Activated CD4-positive, alpha-beta memory T cell treated with anti-CD3 and anti-CD28 coated beads, Interleukin-2, amount 10 ng/mL, durations not matched to agents 7 days and 5 days (primary cell): ENCODE measurements around the gene LMO4. TPM values are rescaled to one million over a fixed set of nuclear protein-coding genes. Genes with fewer than 3 reads are reported as not detected.

Experiments
- CTCF ChIA-PET: fragments of 350-600 bp; sonication (Branson Sonifier 250); formaldehyde crosslinking; loops from one replicate; lab custom pipeline; 2021; ENCODE audit warnings: antibody characterized with exemption, inconsistent platforms; lab: Charles Lee
- POLR2A ChIA-PET: fragments of 350-600 bp; sonication (Branson Sonifier 250); formaldehyde crosslinking; loops from one replicate; lab custom pipeline; 2021; ENCODE audit warnings: antibody characterized with exemption; lab: Charles Lee
- DNase-seq: peaks from one replicate; pipeline ENCODE4 v3.0.0-alpha.2; 2020
- H3K27ac Mint-ChIP-seq: one replicate; pipeline ENCODE4 v1.8.0; 2021; ENCODE audit warnings: mild to moderate bottlenecking, mixed read lengths
- H3K27me3 Mint-ChIP-seq: one replicate; pipeline ENCODE4 v1.8.0; 2021; ENCODE audit warnings: mixed read lengths
- H3K36me3 Mint-ChIP-seq: one replicate; pipeline ENCODE4 v1.8.0; 2021; ENCODE audit warnings: low read depth, mixed read lengths
- H3K4me1 Mint-ChIP-seq: one replicate; pipeline ENCODE4 v1.8.0; 2021; ENCODE audit warnings: mixed read lengths
- H3K4me3 Mint-ChIP-seq: one replicate; pipeline ENCODE4 v1.8.0; 2021; ENCODE audit warnings: mild to moderate bottlenecking, mixed read lengths
- H3K9me3 Mint-ChIP-seq: one replicate; pipeline ENCODE4 v1.8.0; 2021; ENCODE audit warnings: mixed read lengths
- total RNA-seq, 2 experiments: library from RNA; stranded (reverse); gene quantifications; one replicate each; pipeline ENCODE4 v1.2.3, GENCODE V29; 2021

Gene LMO4, protein sequence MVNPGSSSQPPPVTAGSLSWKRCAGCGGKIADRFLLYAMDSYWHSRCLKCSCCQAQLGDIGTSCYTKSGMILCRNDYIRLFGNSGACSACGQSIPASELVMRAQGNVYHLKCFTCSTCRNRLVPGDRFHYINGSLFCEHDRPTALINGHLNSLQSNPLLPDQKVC
- total RNA-seq: 10 to 100 TPM; 52.8 to 54.3 TPM

DNA sequence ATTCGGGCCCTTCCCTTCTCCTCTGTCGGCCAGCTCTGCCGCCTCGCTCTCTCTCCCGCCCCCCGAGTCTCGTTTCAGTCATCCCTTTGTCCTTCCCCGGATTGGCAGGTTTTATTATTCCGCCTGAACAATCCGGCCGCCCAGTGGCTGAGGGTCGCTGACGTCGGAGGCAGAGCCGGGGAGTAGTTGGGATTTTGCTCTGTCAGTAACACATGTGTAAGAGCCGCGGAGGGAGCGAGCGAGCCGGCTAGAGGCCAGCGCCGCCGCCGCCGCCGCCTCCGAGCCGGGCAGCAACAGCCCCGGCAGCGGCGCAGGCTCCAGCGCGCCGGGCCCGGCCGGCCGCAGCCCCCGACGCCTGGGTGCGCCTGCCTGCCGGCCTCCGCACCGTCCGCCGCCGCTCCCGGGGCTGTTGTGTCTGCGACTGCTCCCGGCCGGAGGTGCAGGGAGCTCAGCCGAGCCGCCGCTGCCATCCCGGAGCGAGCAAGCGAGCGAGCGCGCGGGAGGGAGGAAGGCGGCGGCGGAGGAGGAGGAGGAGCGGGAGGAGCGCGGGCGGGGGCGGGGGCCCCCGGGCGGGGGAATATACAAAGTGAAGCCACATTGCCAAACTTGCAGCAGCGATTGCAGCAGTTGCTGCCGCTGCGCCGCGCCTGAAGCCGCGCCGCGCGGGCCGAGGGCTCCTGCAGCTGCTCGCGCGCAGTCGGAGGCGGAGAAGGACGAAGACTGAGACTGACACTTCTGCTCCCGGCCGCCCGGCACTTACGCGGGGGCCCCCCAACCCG is at the start of gene LMO4:
Gene LMO4, plus strand, starts transcription at position 609 of the 779 bp plus-strand sequence. CDS start 3,136 bp downstream, outside the sequence.
- ChIA-PET POLR2A (interaction anchor here (0.6 to 3.8 kb wide), 14 partner anchors 8 to 626 kb away, joined by 3 to 31 read pairs (median 4); partner anchors contain the start of genes HS2ST1, SELENOF and SH3GLB1), CTCF (interaction anchor here (1.0 to 1.6 kb wide), 2 partner anchors 76 to 625 kb away, joined by 4 to 5 read pairs; no protein-coding TSS in a partner anchor)
- H3K9me3 Mint-ChIP-seq: no peaks in the 10 kb centered on the region
- DNase-seq: peak; percentile 89
- peaks cover 28% of the 10 kb centered on the region for H3K4me1 Mint-ChIP-seq
- peak within 1 kb of the TSS; percentile 90 for H3K27ac Mint-ChIP-seq
- peak within 1 kb of the TSS; percentile 89 for H3K4me3 Mint-ChIP-seq
- peaks cover 5% of the 10 kb centered on the region for H3K27me3 Mint-ChIP-seq
- H3K36me3 Mint-ChIP-seq: peaks cover 24% of the 10 kb centered on the region

DNA sequence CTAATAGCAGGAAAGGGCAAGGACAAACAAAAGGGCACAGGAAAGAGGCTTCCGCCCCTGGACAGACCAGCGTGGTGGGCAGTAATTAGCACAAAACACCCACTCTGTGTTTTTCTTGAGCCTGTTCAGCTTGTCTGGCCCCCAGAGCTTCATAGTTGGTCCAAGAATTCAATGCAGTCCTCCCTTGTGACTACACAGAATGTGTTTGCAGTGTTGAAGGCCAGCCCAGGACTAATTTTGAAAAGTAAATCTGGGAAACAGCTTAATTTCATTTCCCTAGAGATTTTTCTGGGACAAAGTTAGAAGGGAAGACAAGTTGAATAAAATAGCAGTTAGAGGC is 49.2 kb upstream of the LMO4 start:
- Mint-ChIP-seq H3K9me3 (no peaks in the 10 kb centered on the region), H3K4me3 (no peak overlapping the region), H3K27me3 (peaks cover 11% of the 10 kb centered on the region), H3K4me1 (no peaks in the 10 kb centered on the region), H3K36me3 (no peaks in the 10 kb centered on the region), H3K27ac (no peak overlapping the region)
- no peak for DNase-seq
- CTCF ChIA-PET: interaction anchor here (1.1 to 1.2 kb wide), 2 partner anchors 14 to 674 kb away, joined by 6 to 9 read pairs; no protein-coding TSS in a partner anchor
- POLR2A ChIA-PET: no interaction called here

DNA sequence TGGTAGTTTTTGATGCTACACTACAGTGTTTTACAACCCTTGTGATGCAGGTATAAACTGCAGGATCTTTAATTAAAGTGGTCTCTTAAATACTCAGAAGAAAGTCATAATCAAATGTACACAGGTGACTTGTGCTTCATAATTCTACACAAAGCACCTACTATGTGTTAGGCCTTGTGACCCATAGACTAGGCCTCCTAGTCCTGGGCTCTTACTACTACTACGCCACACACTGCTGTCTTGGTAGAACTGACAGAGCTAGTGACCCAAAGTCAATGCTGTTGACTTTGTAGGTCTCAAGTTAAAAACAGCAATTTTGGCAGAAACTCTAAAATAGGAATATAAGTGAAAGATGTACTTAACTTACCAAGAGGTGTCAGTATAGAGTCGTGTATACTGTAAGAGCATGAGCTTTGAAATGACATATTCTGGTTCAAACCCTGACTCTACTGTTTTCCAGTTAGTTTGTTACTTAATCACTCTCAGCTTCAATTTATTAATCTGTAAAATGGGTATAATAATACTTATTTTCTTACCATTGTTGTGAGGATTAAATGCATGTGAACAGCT is 48.6 kb upstream of the LMO4 start:
- Mint-ChIP-seq H3K27me3 (peaks cover 5% of the 10 kb centered on the region), H3K36me3 (no peaks in the 10 kb centered on the region), H3K4me3 (no peak overlapping the region), H3K27ac (no peak overlapping the region), H3K4me1 (no peaks in the 10 kb centered on the region), H3K9me3 (no peaks in the 10 kb centered on the region)
- no peak for DNase-seq
- ChIA-PET POLR2A (no interaction called here), CTCF (interaction anchor here (1.1 to 1.2 kb wide), 2 partner anchors 13 to 674 kb away, joined by 6 to 9 read pairs; no protein-coding TSS in a partner anchor)

DNA sequence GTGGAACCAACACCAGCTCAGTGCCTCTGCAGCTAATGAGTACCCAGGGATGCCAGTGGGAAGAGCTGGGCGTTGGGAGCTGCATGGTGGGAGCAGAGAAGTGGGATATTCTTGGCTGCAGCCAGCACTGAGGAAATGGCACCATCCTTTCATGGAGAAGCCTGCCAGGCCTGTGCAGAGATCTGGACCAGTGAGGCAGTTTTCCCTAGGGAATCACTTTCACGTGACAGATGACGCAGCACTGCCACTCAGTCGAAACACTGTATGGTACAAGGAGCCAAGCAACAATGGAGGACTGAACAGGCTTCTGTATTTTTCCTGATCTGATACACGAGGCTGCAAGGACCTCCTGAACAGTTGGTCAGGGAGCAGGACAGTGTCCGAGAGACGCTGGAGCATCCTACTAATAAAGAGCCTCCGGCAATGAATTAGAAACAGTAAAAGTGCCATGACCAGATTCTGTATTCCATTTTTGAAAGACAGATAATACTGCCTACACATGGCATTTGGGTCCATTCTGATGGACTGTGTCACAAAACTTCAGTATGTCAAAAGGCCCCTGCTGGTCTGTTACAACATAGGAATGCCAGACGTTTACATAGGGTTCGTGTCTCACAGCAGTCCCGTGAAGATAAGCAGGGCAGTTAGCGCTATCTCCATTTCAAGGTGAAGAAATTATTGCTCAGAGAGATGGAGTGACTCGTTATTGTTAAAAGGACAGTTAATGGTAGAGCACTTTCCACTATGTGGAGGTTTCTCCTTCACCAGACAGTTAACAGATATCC is 44.0 kb upstream of the LMO4 start:
- peaks cover 3% of the 10 kb centered on the region for H3K27me3 Mint-ChIP-seq
- no peaks in the 10 kb centered on the region for H3K9me3 Mint-ChIP-seq
- H3K4me3 Mint-ChIP-seq: no peak overlapping the region
- CTCF ChIA-PET: interaction anchor here (1.5 kb wide), 1 partner anchor 8 kb away, joined by 5 read pairs; no protein-coding TSS in a partner anchor
- POLR2A ChIA-PET: no interaction called here
- H3K4me1 Mint-ChIP-seq: no peaks in the 10 kb centered on the region
- H3K36me3 Mint-ChIP-seq: no peaks in the 10 kb centered on the region
- H3K27ac Mint-ChIP-seq: no peak overlapping the region
- no peak for DNase-seq

DNA sequence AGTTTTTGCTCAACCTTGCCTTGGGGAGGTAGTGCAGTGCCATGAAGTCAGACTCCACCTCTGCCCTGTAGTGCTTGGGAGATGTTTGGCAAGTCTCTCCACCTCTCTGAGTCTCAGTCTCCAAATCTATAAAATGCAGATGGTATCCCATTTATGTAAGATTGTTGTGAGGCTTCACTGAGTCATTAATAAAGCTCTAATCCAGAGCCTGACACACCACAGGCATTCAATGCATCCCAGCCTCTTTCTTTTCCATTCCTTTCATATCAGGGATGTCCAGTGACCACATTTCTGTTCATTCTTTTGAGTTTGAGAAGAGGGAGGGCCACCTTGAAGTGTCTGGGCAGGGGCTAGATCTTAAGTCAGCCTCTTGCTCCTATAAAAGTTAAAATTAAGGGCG is 37.6 kb upstream of the LMO4 start:
- H3K27ac Mint-ChIP-seq: no peak overlapping the region

DNA sequence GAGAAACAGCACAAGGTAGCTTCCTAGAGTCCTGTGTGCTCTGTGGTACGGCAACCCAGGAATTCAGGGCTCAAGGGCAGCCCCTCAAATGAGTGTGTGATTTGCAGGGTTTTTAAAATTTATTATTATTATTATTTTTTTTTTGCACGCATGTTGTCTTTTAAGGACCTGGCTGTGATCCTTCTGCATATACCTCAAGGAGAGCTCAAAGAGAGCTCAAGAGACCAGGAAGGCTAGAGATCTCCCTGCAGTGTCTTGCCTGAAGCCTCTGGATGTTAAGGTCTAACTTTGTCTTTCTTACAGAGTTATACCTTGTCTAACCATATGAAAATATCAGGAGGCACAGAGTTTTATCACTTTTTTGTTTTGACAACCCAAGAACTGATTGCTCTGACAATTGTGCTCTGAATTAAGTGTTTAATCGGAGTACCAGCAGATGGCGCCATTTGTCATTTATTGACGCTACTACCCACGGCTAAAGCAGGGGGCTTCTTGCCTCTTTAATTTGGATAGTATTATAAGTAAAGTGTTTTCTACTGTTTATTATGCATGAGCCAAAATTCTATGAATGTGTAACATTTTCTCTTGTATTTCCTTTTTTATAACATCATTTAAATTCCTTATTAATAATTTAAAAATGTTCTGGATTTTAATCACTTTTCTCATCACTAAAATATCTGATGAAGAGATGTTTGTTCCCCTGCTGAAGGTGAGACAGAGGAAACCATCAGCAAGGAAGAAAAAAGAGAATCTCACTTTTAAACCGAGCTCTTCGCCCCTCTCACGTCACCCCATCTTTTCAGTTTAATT is 35.8 kb upstream of the LMO4 start:
- H3K4me3 Mint-ChIP-seq: no peak overlapping the region
- CTCF ChIA-PET: interaction anchor here (0.9 to 5.2 kb wide), 9 partner anchors 9 to 675 kb away, joined by 3 to 47 read pairs (median 4); no protein-coding TSS in a partner anchor
- no peak overlapping the region for H3K27ac Mint-ChIP-seq
- no peaks in the 10 kb centered on the region for H3K4me1 Mint-ChIP-seq
- no peaks in the 10 kb centered on the region for H3K9me3 Mint-ChIP-seq
- DNase-seq: peak; percentile 47
- POLR2A ChIA-PET: no interaction called here
- H3K36me3 Mint-ChIP-seq: no peaks in the 10 kb centered on the region
- peaks cover 9% of the 10 kb centered on the region for H3K27me3 Mint-ChIP-seq

More for the DNA sequence above, 37.6 kb upstream of the LMO4 start:
- H3K36me3 Mint-ChIP-seq: no peaks in the 10 kb centered on the region
- no peaks in the 10 kb centered on the region for H3K4me1 Mint-ChIP-seq
- POLR2A ChIA-PET: no interaction called here
- peaks cover 9% of the 10 kb centered on the region for H3K27me3 Mint-ChIP-seq
- CTCF ChIA-PET: interaction anchor here (5.2 kb wide), 1 partner anchor 662 kb away, joined by 47 read pairs; no protein-coding TSS in a partner anchor
- DNase-seq: no peak
- no peak overlapping the region for H3K4me3 Mint-ChIP-seq
- H3K9me3 Mint-ChIP-seq: no peaks in the 10 kb centered on the region

DNA sequence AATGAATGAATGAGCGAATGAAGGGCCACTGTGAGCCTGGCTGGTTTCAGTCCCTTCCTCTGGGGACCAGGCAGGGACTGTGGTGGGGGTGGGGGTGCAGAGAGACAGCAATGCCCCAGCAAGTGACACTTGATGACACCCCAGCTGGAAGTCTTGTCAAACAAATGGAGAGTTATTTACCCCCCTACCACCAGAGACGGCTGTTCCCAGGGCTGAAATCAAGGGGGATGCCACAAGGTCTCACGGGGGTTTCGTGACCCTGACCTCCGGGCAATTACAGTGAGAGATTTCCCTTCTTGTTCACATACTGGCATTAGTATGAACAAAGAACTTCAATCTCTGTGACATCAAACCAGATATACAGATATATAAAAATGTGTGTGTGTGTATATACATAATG is 34.0 kb upstream of the LMO4 start:
- Mint-ChIP-seq H3K27me3 (peaks cover 7% of the 10 kb centered on the region), H3K27ac (no peak overlapping the region), H3K4me3 (no peak overlapping the region), H3K36me3 (no peaks in the 10 kb centered on the region), H3K4me1 (no peaks in the 10 kb centered on the region), H3K9me3 (no peaks in the 10 kb centered on the region)
- POLR2A ChIA-PET: no interaction called here
- DNase-seq: no peak
- CTCF ChIA-PET: interaction anchor here (0.6 to 5.2 kb wide), 4 partner anchors 156 to 659 kb away, joined by 3 to 47 read pairs (median 6); no protein-coding TSS in a partner anchor

DNA sequence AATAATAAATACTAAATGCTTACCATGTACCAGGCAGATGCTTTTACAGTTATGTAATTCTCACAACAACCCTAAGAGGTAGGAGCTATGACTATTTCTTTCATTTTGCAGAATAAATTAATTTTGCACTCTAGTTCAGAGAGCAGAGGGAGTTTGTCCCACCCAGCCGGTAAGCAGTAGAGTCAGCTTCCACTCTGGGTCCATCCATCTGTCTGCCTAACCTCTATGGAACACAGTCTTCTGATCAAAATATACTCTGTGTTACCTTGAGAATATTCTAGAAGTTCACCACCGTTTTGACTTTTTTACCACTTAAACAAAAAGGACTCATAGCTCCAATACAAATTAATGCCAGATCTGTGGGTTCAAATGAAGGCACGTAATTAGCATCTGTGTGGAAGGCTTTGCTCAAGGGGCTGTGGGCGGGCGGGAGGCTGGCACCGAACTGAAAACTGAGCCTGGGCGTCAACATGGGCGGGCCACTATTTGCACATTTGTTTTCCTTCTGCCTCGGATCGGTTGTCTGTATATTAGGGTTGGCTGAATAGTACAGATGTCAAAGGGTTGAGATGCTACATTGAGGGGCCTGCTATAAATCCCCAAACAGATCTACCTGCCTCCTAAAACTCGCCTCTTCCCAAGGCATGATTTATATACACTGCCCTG is 33.1 kb upstream of the LMO4 start:
- peaks cover 2% of the 10 kb centered on the region for H3K27me3 Mint-ChIP-seq
- DNase-seq: no peak
- H3K4me1 Mint-ChIP-seq: no peaks in the 10 kb centered on the region
- no peaks in the 10 kb centered on the region for H3K36me3 Mint-ChIP-seq
- H3K4me3 Mint-ChIP-seq: no peak overlapping the region
- ChIA-PET POLR2A (no interaction called here), CTCF (interaction anchor here (1.4 to 5.2 kb wide), 2 partner anchors 290 to 658 kb away, joined by 3 to 47 read pairs; no protein-coding TSS in a partner anchor)
- H3K27ac Mint-ChIP-seq: no peak overlapping the region
- H3K9me3 Mint-ChIP-seq: no peaks in the 10 kb centered on the region

DNA sequence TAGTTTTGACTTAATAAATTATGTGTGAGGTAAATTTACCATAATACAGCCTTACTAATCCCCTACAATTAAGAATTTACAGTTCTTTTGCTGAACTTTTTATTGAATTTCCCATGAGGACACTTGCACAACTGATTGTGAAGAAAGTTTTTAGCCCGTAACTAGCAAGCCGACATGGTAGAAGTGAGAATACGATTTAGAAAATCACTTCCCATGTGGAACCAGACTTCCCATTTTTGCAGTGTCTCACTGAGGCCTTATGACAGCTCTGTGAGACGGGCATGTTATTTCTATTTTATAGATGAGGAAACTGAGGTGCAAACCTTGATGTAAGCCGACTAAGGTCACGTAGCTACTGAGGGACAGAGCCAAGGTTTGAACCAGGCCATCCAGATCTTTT is 32.5 kb upstream of the LMO4 start:
- H3K4me1 Mint-ChIP-seq: no peaks in the 10 kb centered on the region
- H3K27ac Mint-ChIP-seq: no peak overlapping the region
- ChIA-PET POLR2A (no interaction called here), CTCF (interaction anchor here (5.2 kb wide), 1 partner anchor 657 kb away, joined by 47 read pairs; no protein-coding TSS in a partner anchor)
- no peak for DNase-seq
- no peaks in the 10 kb centered on the region for H3K36me3 Mint-ChIP-seq
- H3K4me3 Mint-ChIP-seq: no peak overlapping the region
- no peaks in the 10 kb centered on the region for H3K9me3 Mint-ChIP-seq
- no peaks in the 10 kb centered on the region for H3K27me3 Mint-ChIP-seq

DNA sequence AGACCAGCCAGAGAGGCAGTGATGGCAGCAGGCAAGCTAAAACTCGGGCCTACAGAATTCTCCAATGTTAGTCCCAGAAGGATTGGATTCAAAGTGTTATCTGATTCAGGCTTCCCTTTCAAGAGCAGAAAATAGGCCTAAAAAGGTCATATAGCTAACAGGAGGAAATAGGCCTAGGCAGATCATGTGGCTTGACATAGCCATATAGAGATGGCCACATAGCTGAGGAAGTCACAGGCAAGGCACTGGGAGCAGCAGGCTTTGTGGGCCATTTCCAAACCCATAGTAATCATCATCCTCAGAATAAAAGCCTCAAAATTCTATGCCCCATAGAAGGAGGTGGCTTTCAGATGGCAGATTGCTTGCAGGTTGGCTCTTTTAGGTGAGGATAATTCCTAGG is 29.0 kb upstream of the LMO4 start:
- Mint-ChIP-seq H3K36me3 (no peaks in the 10 kb centered on the region), H3K27me3 (peaks cover 4% of the 10 kb centered on the region), H3K27ac (no peak overlapping the region), H3K9me3 (no peaks in the 10 kb centered on the region), H3K4me3 (no peak overlapping the region), H3K4me1 (no peaks in the 10 kb centered on the region)
- CTCF ChIA-PET: no interaction called here
- POLR2A ChIA-PET: no interaction called here
- DNase-seq: no peak

DNA sequence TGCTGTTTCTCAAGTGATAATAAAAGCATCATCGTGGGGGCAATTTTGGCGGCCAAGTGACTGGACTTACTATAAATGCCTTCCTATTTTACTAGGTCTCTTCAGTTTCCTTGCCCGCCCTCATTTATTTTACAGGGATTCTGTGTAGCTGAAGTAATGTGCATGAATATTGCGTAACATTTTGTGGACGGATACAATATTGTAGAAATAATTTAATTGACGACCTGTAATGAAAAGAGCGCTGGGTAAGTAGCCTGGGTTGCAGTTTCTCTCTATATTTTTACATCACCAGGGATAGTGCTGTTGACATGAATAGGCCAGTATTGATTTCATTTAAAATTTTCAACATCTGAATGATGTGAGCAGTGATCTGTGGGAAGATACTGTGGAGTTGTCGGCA is 28.1 kb upstream of the LMO4 start:
- DNase-seq: no peak
- no peak overlapping the region for H3K27ac Mint-ChIP-seq
- no peaks in the 10 kb centered on the region for H3K9me3 Mint-ChIP-seq
- no peaks in the 10 kb centered on the region for H3K4me1 Mint-ChIP-seq
- no peaks in the 10 kb centered on the region for H3K36me3 Mint-ChIP-seq
- no peak overlapping the region for H3K4me3 Mint-ChIP-seq
- peaks cover 4% of the 10 kb centered on the region for H3K27me3 Mint-ChIP-seq
- ChIA-PET POLR2A (no interaction called here), CTCF (no interaction called here)
